ENCODE results near the gene MEDAG.

GRCh38 chr13:30924721-30925120 lies 18.6 kb downstream of the MEDAG start:
- TF ChIP-seq CTCF (IDR thresholded peaks at IDR 0.05; ENCODE audit: low read depth, low read length), result no peak
- TF ChIP-seq EZH2phosphoT487 (IDR thresholded peaks at IDR 0.05; ENCODE audit: low read depth), result no peak
